Hypothalamus (tissue), 51 donors: ENCODE measurements around the gene VASH2.
"Not testable (repeated sequence)": the region's sequence is repeated elsewhere in the genome, so short reads cannot be mapped to it uniquely, and the experiment has no call there.

Experiments used
- DNase-seq, 51 donors: peaks; one replicate each; lab custom pipeline; 2025; lab: John Stamatoyannopoulos, UW

Gene VASH2

DNA sequence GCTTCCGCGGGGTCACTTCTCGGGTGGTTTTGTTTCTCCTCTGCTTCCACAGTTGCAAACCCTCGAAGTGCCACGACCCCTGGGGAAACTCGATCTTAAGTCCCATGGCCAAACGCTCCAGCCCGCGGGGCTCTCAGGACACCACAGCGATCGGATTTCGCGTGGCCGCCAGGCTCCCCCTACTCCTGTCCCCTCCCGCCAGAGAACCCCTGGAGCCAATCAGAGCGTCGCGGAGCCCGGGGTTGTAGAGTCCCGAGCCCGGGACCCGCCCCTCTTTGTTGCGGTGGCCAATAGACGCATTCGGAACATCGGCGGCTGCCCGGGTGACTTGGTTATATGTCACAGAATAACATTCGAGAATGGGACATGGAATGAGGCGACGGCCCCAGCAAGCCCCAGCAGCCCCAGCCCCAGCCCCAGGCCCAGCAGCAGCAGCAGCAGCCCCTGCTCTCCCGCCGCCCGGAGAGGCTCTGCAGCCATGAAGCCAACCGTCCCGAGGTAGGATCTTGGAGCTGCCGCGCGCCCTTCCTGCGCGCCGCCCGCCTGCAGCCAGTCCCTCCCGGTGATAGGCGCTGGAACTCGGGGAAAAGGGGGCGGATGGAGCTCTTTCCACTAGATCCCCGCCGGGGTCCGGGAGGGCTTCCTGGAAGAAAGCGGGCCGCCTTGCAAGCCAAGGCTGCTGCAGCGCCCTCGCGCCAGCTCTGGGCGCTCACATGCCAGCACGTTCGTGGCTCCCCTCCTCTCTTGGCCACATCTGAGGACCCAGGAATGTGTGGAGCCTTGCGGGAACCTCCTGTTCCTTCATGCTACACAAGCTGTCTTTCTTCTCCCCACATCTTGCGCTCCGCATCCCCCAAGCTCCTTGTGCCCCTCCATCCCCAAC lies at the start of gene VASH2:
Gene VASH2, plus strand, starts transcription at position 299 of the 883 bp plus-strand sequence. CDS start 1,002 bp downstream, outside the sequence.
- peak in 48 of 51 donors; percentile 16 to 91 (median 67) for DNase-seq

DNA sequence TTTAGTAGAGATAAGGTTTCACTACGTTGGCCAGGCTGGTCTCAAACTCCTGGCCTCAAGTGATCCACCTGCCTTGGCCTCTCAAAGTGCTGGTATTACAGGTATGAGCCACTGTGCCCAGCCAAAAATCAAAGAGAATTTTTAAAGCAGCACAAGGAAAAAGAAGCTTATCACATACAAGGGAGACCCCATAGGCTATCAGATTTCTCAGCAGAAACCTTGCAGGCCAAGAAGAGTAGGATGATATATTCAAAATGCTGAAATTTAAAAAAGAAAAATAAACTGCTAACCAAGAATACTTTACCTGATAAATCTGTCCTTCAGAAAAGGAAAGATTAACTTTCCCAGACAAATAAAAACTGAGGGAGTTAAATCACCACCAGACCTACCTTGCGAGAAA lies 49.1 kb upstream of the VASH2 start:
- no peak for DNase-seq

DNA sequence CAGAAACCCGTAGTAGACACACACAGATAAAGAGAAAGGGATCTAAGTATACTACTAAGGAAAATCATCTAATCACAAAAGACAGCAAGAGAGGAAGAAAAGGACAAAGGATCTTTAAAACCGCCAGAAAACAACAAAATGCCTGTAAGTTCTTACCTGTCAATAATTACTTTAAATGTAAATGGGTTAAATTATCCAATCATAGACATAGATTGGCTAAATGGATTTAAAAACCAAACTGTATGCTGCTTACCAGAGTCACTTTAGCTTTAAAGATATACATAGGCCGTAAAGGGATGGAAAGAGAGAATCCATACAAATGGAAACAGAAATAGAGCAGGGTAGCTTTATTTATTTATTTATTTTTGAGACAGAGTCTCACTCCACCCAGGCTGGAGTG lies 48.3 kb upstream of the VASH2 start:
- DNase-seq, result no peak

DNA sequence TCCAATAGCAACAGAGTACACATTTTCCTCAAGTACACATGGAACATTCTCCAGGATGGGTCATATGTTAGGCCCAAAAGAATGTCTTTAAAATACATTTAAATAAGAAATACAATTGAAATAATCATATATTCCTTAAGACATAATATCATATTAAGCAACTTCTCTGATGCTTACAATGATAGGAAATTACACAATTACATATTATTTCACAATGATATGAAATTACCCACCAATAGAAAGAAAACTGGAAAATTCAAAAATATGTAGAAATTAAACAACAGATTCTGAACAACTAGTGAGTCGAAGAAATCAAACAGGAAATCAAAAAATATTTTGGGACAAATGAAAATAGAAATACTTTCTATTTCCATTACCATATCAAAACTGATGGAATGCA lies 46.7 kb upstream of the VASH2 start:
- no peak for DNase-seq

DNA sequence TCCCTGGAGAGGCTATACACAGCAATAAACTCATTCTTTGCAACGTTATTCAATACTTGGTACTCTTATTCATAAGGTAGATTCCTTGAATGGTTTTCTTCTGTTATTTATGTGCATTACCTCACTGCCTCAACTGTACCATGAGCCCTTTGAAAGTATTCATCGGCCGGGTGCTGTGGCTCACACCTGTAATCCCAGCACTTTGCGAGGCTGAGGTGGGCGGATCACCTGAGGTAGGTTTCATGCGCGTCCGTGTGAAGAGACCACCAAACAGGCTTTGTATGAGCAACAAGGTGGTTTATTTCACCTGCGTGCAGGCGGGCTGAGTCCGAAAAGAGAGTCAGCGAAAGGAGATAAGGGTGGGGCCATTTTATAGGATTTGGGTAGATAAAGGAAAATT lies 42.3 kb upstream of the VASH2 start:
- not testable (repeated sequence) for DNase-seq

DNA sequence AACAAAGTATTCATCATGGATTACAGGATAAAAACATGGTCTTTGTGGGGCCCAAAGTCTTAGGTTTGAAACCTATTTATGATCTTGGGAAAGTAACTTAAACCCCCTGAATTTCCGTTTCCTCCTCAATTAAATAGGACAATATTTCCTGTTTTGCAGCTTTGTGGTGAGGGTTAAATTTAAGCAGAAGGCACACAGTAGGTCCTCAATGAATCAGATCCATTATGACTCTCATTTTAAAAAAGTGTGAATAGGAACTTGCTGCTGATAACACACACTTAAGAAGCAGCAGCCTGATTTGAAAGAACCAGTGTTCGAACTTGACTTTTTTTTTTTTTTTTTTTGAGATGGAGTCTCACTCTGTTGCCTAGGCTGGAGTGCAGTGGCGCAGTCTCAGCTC lies 41.4 kb upstream of the VASH2 start:
- DNase-seq, result no peak

DNA sequence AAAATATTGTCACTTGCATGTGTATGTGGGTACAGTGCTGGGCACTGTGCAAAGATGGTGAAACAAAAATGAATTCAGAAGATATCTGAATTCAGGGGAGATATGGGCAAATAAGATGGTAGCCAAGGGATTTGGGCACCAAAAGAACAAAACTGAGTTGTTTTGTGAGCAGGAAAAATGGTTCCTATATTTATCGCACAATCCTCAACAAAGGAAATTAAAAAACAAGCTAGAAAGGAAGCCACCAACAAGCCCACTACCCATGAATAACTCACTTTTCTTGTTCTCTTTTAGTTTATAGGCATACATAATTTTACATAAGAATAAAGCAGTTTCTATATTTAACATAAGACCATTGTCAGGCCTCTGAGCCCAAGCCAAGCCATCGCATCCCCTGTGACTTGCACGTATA lies 40.7 kb upstream of the VASH2 start:
- no peak for DNase-seq

DNA sequence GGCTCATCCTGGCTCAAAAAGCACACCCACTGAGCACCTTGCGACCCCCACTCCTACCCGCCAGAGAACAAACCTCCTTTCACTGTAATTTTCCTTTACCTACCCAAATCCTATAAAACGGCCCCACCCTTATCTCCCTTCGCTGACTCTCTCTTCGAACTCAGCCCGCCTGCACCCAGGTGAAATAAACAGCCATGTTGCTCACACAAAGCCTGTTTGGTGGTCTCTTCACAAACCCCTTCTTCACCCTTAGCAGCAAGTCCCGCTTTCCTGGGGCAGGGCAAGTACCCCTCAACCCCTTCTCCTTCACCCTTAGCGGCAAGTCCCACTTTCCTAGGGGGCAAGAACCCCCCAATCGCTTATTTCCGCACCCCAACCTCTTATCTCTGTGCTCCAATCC lies 40.1 kb upstream of the VASH2 start:
- DNase-seq, result not testable (repeated sequence)

DNA sequence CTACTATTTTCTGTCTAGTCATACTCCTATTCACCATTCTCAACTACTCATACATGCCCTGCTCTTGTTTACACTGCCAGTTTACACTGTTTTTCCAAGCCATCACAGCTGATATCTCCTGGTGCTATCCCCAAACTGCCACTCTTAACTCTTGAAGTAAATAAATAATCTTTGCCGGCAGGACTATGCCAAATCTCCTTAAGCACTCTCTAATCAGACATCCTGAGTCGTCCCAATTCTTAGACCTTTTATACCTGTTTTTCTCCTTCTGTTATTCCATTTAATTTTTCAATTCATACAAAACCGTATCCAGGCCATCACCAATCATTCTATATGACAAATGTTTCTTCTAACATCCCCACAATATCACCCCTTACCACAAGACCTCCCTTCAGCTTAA lies 36.7 kb upstream of the VASH2 start:
- not testable (repeated sequence) for DNase-seq

DNA sequence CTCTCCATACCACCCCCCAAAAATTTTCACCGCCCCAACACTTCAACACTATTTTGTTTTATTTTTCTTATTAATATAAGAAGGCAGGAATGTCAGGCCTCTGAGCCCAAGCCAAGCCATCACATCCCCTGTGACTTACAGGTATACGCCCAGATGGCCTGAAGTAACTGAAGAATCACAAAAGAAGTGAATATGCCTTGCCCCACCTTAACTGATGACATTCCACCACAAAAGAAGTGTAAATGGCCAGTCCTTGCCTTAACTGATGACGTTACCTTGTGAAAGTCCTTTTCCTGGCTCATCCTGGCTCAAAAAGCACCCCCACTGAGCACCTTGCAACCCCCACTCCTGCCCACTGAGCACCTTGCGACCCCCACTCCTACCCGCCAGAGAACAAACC lies 36.2 kb upstream of the VASH2 start:
- not testable (repeated sequence) for DNase-seq

DNA sequence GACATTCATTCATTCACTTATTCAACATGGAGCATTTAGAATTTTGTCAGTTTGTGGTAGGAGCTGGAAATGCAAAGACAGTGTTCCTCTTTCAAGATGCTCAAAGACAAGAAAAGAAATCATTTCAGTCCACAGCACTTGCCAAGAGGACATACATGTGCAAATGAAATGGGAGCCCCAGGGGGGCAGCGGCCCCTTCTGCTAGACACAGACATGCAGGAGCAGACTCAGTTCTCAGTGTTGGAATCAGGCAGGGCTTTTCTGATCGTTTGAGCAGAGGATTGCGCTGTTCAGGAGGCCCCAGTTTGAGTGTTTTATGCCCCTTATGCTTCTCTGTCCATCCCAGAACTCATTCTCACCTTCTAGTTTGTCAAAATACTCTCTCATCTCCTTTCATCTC lies 35.6 kb upstream of the VASH2 start:
- no peak for DNase-seq

DNA sequence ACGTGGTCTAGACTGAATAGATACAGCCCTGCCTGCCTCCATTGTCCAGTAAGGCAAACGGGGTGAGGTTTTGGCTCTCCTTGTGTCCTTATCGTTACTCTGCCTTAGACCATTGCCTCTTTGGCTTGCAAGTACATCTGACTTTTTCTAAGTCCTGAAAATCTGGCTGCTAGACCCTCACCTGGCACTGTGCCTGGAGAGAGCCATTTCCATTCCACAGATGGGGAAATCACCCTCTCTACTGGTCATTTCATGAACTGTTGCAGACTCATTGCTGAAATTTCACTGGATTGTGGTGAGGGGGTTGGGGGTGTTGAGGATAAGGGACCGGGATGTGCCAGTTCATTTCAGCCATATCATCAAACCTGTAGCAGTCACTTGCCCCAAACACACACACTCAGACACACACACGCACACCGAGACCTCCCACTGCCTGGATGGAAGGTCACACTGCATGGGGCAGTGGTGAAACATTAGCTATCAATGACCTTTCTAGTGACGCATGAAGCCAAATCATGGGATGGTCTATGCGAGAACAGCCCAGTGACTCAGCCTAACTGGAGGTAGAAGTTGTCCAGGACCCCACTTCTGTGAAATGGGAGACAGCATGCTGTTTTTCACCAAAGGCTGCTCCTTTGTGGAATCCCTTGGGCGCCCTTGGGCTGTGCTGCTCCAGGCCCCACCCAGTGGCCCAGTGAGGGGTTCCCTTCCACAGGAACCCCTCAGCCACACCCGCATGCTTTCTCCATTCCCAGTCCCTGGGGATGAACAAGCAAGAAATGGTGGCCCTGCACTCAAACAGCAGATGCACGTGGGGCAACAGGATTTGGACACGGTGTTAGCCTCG lies 34.9 kb upstream of the VASH2 start:
- peak in 17 of 51 donors; percentile 3 to 41 (median 14) for DNase-seq

DNA sequence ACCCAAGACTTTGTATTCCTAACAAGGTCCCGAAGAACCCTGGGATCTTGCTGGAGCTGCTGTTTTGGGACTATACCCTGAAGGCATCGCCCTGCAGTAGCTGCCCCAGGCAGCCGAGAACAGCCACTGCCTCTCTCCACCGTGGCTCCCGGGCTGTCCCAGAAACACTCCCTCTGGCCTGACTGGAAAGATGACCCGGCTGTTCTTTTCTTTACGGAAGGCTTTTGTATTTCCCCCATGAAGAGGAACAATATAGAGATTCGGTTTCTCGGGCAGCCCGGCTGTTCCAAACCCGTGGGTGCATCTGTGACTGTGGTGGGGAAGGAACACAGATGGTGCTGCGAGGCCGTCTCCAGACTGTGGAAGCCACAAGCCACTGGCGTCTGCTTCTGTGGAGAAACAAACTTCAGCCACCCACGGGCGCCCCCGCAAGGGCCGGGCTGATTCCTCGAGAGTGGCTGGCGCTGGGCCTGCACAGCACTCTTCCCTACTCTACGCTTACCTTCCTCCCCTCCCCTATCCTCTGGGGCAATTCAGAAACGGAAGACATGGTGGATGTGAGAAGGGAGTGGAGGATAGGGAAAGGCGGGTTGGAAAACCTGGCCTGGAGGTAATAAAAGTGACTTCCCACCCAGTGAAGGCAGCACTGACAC lies 33.7 kb upstream of the VASH2 start:
- DNase-seq, result peak in 13 of 51 donors; percentile 6 to 54 (median 13)

DNA sequence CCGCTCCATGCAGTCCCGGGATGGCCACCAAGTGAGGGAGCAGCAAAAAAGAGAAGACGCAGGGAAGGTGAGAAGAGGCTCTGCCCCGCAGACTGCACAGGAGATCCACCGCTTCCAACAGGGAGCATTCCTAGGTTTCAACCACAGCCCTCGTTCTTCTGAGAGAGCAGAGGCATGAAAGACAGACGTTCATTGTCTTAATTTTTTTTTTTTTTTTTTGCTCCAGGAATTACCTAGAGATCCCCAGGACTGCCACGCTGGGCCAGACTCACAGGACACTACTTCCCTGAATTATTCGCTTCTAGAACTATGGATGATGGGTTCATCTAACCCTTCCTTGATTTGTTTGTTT lies 33.2 kb upstream of the VASH2 start:
- DNase-seq, result no peak

DNA sequence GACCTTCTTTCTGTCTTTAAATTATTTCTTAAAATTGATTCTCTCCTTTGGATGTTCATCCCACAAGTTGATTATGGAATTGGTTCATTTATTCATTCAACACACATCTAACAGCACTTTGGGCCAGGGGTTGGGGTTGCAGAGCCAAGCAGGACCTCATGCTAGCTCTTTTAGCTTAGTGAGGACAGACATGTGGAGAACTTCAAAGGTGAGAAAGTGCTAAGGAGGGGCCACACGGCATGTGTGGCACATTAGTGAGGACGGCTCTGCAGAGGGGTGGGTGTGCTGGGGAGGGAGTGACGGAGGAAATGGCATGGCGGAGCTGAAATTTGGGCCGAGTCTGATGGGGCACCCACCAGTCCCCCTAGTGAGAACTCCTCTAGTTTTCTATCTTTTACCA lies 32.5 kb upstream of the VASH2 start:
- DNase-seq, result no peak

DNA sequence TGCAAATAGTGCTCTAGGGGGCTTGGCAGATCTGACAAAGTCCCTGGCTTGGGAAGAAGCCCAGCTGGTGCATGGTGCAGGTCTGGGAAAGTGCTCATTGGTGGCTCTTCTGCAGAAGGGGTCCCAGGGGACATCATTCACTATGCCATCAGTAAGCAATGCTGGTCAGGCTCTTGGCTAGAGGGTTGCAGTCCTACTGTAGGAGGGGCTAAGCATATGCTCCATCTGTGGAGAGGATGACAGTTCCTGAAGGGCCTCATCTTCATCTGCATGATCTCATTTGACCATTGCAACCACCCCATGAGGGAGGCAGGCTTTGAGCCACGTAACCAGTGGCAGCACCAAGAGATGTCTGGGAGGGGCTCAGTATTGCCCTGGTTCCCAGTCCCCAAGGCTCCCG lies 31.5 kb upstream of the VASH2 start:
- no peak for DNase-seq

DNA sequence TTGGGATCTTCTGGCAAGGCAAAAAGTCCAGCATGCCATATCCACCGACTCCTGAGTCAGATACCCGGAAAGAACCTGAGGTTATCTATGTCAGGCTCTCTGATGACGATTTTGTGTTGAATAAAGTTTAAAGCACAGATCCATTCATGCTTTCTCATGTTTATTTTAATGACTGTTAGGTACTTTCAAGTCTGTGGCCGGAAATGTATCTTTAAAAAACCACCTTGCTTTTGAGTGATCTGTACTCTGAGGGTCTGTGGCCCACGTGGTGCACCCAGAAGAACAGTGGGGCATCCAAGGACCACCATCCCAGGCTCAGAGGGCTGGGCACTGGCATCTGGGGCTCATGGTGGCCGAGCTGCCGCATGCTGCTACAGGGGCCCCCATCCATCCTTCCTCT lies 30.1 kb upstream of the VASH2 start:
- no peak for DNase-seq

DNA sequence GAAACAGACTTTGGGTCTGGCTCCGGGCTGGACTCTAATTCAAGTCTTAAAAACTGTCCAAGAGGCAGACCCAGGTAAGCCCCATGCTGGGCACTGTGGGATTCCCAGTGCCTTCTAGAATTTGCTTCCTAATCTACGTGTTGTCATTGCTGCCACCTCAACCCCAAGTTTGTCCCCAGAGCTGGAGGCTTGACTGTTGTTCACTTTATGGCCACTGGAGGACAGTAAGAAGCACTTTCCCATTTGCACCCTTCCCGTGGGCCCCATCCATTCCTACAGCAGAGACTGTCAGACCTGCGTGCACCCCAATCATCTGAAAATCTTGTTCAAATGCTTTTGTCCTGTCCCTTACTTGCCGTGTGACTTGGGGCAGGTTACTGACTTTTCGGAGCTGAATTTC lies 29.4 kb upstream of the VASH2 start:
- no peak for DNase-seq

DNA sequence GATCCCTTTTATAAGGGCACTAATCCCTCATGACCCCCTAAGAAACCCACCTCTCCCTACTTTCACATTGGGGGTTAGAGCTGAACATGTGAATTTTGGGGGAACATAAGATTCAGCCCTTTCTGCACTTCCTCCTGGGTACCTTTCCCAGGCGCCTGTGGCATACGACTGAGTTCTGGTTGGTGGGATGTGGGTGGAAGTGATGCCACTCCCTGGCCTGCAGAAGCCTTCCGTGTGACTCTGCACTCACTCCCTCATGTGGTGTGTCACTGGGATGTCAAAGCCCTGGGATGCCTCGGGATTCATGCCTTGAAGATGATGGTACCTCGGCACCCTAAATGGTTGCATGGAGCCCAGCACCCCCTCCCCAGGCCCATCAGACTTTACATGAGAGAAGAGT lies 28.3 kb upstream of the VASH2 start:
- no peak for DNase-seq

DNA sequence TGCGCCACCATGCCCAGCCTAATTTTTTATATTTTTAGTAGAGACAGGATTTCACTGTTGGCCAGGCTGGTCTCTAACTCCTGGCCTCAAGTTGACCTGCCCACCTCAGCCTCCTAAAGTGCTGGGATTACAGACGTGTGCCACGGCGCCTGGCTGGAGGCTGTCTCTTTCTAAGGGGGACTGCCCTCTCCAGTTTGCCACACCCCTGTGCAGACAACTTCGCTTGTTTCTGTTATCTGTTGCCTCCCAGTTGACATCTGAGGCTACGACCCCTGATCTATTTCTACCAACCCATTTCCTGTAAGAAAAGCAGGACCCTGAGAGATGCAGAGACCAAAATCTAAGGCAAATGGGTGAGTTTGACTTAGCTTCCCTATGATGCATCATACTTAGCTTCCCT lies 24.0 kb upstream of the VASH2 start:
- DNase-seq, result no peak
